ENCODE data around the gene LHCGR. TPM values are rescaled to one million over a fixed set of nuclear protein-coding genes. Genes with fewer than 3 reads are reported as not detected.

Gene LHCGR
- total RNA-seq, 1 experiment from 2014 or later, result 0.40 TPM

Small RNAs within 50 kb of the gene (small RNA-seq; reads per million reads assigned to genes)
- gene ELOBP3, result 0 reads per million in 2 experiments

Other genes with a start within 250 kb of the LHCGR start
- 1.0 and 1.2 TPM in 2 replicates for gene STON1, start 225.6 kb downstream of the LHCGR start, total RNA-seq (2014; rRNA removed; shearing (Covaris generic))
- 0.72 TPM in 1 of 2 replicates, not detected in the other for gene GTF2A1L, start 137.9 kb downstream of the LHCGR start, total RNA-seq (2014; rRNA removed; shearing (Covaris generic))

All from NCI-H460 (cell line).